Raji (cell line): ENCODE measurements around the gene NHS.

Experiments
- POLR2A ChIP-seq: IDR thresholded peaks from 2 replicates; pipeline ENCODE4 v1.6.1; 2011; ENCODE audit warnings: low read depth, low read length, control low read depth; ENCODE audit not compliant: insufficient read depth

The NHS gene

GRCh38 chrX:17529151-17529745, 154.2 kb downstream of the NHS start:
- TF ChIP-seq POLR2A, result no peak

GRCh38 chrX:17531500-17531899, 156.5 kb downstream of the NHS start:
- TF ChIP-seq POLR2A, result no peak

GRCh38 chrX:17535229-17535628, 160.2 kb downstream of the NHS start:
- TF ChIP-seq POLR2A, result no peak

DNA sequence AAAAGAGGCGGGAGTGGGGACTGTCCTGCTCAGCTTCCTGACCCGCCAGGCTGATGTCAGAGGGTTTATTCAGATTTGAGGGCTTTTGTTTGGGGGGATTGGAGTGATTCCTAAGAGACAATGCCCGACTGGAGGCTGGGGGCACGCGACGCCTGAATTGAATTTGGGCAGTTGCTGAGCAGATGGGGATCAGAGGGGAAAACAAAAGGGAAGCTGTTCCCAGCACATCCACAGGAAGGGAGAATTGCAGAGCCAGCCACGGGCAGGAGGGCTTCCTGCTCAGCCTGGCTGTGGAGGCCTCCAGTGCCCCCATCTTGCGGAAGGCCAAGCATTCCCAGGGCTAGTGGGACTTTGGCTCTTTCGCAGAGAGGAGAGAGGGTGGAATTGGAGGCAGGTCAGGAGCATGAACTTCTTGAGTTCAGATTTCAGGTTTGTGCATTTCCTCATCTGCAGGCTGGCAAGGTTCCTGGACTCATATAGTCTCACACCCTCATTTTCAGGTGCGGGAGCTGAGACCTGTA, 162.8 kb downstream of the NHS start:
- TF ChIP-seq POLR2A, result no peak

GRCh38 chrX:17542123-17542522, 167.1 kb downstream of the NHS start:
- TF ChIP-seq POLR2A, result no peak

DNA sequence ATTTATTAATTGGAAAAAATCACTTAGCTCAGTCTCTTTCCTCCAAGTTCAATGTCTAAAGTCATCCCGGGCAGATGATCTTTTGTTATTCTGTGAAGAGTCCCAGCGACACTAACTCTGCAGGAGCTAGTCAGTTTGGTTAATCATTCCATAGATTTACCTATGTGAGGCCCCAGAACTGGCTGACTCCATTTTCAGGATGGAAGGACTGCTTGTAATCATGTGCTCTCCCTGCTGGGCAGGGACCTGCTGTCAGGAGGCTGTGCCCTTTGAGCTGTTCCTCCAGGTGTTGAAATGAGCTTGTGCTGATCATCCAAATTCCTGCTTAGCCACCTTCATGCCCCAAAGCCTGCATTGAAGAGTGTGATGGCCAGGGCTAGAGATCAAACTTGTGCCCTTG, 169.8 kb downstream of the NHS start:
- no peak for TF ChIP-seq POLR2A

GRCh38 chrX:17546356-17546755, 171.4 kb downstream of the NHS start:
- no peak for TF ChIP-seq POLR2A

DNA sequence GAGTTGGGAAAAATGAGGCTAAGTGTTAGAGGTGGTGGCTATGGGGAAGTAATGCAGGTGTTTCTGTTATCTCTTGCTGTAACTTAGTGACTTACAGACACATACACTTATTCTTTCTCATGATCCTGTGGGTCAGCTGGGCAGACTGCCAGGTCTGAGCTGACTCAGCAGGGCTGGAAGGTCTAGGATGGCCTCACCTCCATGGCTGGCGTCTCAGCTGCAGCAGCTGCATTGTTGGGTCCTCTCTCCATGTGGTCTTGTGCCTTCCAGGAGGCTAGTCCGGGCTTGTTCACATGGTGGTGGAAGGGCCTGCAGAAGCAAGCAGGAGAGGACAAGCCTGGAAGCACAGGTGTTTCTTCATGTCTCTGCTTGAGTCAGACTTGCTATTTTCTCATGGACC, 172.7 kb downstream of the NHS start:
- no peak for TF ChIP-seq POLR2A

DNA sequence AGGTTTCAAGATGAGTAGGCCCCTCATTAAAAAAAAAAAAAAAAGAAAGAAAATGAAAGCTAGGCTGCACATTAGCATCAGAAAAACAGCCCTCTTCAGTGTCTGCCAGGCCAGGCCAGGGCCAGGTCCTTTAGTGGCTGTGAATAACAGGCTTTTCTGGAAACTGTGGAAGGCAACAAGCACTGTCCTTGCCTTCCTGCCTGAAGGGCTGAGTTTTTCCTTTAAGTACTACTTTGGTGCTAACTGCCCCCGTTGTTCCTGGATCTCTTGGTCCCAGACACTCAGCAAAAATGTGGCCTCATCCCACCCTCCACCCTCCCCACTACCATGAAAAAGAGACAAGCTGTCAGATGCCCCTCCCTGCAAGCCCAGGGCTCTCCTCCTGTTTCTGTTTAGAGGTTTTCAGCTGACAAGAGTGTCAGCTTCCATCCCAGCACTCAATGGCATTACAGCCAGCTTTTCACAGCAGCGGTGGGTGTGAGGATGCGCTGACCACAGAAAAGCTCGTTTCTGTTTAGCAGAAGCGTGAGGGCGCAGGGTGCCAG, 174.2 kb downstream of the NHS start:
- no peak for TF ChIP-seq POLR2A

DNA sequence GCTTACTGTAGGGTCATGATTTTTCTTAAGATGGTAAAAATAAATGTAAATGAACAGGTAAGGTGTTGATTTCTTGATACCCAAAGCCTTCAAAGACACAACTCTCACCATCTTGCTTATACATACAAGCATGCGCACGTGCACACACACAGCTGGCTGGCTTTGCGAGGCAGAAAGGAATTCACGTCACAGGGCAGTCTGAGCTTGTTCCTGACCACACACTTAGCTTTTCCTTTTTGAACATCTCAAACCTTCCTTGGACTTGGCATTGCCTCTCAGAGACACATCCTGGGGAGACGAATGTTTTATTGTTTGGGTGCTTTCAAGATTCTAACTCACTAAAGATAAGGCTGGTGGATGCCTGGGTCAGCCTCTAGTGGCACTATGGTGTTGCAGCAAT, 175.0 kb downstream of the NHS start:
- no peak for TF ChIP-seq POLR2A

DNA sequence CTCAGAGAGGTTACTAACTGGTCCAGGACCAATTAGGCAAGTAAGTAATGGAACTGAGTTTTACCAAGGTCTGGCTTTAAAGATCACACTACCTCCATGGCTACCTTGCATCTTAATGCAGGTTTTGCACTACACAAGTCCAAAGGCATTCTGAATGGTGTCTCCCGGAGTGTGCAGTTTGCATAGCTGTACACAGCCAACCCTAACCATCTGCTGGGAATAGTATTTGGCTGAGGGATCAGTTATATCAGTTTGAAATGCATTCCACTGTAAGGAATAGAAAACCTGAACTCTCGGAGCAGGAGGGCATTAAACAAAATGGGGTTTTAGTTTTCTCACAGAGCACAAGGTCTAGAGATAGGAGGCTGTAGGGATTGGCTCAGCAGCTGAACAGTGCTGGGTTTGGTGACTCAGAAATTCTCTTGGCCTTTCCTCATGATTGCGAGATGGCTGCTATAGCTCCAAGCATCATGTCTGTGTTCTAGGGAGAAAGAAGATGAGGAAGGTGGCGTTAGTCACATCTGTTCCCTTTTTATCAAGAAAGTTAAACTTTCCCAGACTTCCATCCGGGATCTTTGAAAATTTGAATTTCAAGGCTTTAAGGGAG, 177.1 kb downstream of the NHS start:
- no peak for TF ChIP-seq POLR2A

DNA sequence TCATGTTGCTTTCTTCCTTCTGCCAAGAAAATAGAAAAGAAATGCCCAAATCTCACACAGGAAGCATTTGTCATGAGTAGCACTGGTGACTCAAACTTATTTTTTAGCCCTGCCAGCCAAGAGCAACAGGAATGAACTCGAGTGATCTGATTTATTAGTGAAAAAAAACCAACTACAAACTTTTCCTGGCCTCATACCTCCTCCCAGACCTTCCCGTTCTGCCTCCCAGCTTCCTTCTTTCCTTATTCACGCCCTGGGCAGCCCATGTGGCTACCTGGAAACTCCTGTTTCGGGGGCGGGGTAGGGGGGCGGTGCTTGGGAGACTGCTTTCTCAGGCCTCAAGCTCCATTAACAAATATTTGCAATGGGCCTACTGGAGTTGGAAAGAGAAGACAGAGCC, 178.5 kb downstream of the NHS start:
- no peak for TF ChIP-seq POLR2A

DNA sequence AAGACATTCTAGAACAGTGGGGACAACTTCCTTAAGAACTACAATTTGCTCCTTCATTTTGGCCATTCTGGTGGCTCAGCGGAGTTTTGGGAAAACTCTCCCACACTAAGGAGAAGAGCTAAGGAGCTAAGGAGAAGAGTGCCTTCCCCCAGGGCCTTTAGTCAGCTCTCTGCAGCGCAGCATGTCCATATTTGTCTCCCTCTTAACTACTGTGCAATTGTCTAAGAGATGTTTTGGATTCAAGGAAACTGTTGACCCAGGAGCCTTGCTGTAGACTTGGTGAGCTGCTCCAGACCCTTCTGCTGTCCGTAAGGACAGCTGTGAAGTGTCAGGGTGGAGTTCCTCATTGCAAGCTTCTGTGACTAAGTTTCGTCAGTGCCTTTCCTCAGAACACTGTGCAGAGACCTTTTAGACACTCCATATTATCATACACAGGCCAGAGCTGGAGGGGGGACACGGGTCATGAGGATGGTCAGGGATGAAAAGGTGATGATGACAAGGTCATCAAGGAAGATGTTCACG, 179.0 kb downstream of the NHS start:
- TF ChIP-seq POLR2A, result no peak

GRCh38 chrX:17554914-17555313, 179.9 kb downstream of the NHS start:
- TF ChIP-seq POLR2A, result no peak

DNA sequence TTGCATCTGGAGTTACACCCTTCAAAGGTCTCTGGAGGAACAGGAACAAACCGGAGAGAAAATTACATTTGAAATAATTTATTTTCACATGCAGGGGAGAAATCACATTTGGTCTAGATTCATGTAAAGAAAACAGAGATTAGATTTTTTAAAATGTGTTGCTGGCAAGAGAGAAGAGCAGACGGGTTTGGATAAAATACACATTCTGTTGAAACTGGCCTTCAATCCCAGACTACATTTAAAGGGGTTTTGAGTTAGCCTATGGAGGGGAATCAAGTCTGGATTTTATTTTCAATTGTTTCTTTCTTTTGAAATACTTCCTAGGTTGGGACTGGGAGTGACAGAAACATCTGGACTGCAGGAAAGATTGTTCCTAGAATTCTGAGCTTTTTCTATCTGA, 180.8 kb downstream of the NHS start:
- no peak for TF ChIP-seq POLR2A

DNA sequence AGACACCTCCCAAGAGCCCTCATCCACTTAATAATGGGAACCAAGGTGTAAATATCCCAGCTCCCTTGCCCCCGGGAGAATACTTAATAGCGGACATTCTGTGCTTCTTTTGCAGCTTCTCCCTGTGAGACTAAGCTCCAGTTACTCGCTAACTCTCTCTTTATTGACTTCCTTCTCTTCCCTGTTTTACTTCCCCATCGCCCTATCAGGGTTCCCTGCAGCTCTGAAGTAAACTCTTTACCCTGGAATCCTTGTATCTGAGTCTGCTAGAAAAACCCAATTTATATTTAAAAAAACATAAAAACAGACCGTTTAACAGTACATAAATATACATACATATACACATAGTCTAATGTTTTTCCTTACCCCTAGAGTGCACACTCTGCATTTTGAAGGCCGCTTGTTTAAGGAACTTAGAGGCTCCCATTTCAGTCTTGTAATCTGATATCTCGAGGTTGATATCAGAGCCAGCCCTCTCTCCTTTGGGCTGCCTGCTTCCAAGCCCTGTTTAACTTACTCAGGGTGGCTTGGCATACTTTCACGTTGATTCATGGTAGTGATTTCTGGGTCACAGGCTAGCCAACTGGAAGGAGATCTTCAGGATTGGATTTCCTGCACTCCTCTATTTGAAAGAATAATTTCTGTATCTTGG, 184.9 kb downstream of the NHS start:
- TF ChIP-seq POLR2A, result no peak
